GM19463 (cell line): Measurements from ENCODE around the gene PTPN7.
"Not testable (repeated sequence)": the region's sequence is repeated elsewhere in the genome, so short reads cannot be mapped to it uniquely, and the experiment has no call there.

ENCODE experiments used
- ATAC-seq: cut with Tn5 transposase; IDR thresholded peaks from one replicate; pipeline ENCODE4 v1.9.1; 2021; ENCODE audit warnings: mild to moderate bottlenecking, moderate library complexity; ENCODE audit not compliant: unreplicated experiment

PTPN7 gene

DNA sequence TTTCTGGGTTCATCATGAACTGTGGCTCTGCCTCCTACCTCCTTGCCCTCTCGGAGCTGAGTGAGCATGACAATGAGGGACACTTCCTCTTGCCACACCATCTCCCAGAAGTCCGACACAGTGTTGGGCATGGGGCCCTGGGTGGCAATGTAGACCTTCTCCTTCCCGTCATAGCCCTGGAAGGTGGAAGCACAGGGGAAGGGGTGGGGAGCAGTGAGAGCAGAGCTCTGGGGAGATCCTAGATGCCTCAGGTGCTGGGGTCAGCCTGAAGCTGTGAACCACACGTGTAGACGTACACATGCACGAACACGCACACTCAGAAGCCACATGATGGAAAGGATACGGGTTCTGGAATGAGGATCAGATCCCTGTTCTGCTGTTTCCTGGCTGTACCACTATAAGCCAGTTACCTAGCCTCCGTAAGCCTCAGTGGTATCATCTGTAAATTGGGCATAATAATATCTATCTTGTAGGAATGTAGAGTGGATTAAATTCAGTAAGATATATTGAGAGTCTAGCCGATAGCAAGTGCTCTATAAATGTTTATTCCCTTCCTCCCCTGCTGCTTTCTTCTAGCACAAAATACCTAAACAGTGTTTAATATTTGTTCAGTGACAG lies 6.1 kb downstream of the PTPN7 start:
- ATAC-seq: no peak

- no peak for ATAC-seq
Observed at GRCh38 chr1:202153284-202153683, 7.1 kb downstream of the PTPN7 start.

DNA sequence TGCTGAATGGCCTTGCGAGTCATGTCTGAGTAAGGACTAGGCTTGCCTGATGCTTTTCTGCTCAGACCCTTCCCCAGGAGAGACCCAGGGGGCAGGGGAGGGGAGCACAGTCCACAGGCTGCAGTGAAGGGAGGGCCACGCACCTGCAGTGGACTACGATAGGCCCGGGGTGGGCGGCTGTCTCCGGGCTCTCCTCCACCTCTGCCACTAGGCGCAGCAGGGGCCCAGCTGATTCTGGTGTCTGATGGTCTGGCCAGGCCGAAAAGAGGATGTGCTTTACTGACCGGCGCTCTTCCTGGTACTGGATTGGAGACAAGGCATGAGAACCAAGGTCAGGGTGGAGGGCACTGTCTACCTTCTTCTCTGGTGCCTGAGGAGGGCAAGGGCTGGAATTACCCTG lies 8.0 kb downstream of the PTPN7 start:
- ATAC-seq: no peak

DNA sequence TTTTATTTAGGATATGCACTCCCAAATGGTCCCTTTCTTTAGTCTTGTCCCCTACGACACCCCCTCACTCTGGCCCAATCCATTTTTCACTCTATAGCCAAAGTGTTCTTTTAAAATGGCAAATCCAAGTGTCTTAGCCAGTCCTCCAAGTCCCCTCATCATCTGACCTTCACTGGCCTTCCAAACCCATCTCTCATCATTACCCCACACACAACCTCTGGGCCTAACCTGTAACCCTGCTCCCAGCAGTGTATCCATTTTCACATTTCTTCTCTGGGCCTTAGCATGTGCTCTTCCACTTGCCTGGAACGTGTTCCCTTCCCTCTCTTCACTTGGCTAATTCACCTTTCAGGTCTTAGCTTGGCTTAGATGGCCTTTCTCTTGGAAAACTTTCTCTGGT lies 9.4 kb downstream of the PTPN7 start:
- ATAC-seq: no peak

- ATAC-seq: no peak
Observed at GRCh38 chr1:202150602-202151001, 9.8 kb downstream of the PTPN7 start.

DNA sequence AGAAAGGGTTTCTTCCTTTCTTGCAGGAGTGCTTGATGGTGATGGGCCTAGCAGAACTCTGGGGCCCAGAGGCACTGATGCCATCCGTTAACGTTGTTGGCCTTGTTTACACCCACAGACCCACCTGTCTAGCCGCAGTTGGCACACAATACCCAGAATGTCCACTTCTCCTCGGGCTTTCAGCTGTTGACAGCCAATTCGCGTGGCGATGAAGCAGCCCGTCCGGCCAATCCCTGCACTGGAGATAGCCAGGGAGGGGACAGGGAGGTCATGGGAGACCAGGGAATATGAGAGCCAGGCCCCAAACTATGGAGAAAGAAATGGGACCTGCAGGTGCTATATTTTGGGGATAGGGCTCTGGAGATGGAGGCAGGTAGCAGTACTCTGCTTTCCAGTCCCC lies 10.2 kb downstream of the PTPN7 start:
- no peak for ATAC-seq

DNA sequence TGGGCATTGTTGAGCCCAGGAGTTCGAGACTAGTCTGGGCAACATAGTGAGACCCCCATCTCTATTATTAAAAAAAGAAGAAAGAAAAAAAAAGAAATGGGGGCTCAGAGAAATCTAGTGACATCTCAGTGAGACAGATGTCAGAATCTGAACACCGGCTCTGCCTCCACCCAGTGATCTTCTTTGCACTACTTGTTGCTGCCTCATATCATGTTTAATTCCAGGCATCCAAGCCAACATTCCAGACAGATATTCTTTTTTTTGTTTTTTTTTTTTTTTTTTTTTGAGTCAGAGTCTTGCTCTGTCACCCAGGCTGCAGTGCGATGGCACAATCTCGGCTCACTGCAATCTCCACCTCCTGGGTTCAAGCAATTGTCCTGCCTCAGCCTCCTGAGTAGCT lies 10.8 kb downstream of the PTPN7 start:
- ATAC-seq: no peak

DNA sequence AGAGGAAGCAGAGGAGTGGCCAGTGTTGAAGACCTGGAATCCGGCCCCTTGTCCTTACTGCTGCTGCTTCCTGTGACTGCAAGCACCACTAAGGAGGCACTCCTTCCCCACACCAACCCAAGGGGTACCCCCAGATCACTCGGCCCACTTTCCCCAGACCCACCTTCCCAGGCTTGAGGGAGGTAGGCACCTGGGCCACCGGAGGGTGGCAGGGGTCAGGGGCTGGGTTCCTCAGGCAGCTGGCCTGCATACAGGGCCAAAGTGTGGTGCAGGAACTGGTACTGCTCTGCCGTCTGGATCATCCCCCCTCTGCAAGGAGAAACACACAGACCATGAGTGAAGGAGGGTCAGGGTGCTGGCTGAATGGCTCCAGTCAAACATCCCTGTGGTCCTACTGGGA lies 12.0 kb downstream of the PTPN7 start:
- ATAC-seq: no peak

DNA sequence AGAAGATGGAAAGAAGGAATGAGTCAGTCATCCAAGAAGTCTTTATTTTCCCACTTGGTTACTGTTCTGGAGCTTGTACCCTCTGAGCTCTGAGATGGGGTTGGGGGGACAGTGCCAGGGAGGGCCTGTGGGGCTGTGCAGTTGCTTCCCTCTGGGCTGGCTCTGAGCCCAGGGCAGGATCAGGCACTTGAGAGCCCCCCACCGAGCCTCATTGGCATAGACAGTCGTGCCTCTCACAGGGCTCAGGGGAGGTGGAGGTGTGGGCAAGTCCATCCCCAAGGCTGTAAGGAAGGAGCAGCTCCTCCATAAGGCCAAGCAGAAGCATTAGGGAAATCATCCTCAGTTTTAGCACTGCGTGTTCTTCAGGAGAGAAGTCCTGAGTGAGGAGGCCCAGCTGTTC lies 13.4 kb downstream of the PTPN7 start:
- ATAC-seq: no peak

GRCh38 chr1:202146279-202146678 lies 14.1 kb downstream of the PTPN7 start:
- no peak for ATAC-seq

GRCh38 chr1:202145744-202146140 lies 14.7 kb downstream of the PTPN7 start:
- ATAC-seq: not testable (repeated sequence)

- ATAC-seq: no peak
Observed at GRCh38 chr1:202145068-202145743, 15.2 kb downstream of the PTPN7 start.

DNA sequence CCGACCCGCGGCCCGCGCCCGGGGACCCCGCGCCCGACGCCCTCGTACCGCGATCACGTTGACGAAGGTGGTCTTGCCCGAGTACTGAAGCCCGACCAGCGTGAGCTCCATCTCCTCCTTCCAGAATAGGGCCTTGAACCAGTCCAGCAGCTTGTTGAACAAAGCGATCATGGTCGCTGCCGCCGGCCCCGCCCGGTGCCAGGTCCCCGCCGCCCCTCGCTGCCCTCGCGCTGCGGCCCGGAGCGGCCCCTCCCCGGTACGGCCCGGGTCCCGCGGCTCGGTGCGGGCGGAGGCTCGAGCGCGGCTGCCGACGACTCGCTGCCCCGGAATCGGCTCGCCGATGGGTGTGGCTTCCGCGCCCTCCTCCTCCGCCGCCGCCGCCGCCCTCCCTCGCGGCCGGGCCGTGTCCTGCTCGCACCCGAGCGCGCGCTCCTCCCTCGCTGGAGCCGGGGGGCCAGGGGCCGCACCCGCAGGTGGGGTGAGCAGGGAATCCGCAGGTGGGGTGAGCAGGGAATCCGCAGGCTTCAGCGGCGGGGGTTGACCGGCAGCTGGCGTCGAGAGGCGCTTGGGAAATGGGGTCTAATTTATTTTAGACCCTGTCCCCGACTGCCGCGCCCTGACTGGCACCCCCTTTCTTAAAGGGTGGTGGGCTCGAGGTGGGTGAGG lies 15.9 kb downstream of the PTPN7 start, which contains the start of gene ARL8A:
TSS of gene ARL8A (minus strand) at position 336 of the 666 bp plus-strand sequence. CDS start at position 171, 165 bp downstream.
- peak; percentile 63 for ATAC-seq

DNA sequence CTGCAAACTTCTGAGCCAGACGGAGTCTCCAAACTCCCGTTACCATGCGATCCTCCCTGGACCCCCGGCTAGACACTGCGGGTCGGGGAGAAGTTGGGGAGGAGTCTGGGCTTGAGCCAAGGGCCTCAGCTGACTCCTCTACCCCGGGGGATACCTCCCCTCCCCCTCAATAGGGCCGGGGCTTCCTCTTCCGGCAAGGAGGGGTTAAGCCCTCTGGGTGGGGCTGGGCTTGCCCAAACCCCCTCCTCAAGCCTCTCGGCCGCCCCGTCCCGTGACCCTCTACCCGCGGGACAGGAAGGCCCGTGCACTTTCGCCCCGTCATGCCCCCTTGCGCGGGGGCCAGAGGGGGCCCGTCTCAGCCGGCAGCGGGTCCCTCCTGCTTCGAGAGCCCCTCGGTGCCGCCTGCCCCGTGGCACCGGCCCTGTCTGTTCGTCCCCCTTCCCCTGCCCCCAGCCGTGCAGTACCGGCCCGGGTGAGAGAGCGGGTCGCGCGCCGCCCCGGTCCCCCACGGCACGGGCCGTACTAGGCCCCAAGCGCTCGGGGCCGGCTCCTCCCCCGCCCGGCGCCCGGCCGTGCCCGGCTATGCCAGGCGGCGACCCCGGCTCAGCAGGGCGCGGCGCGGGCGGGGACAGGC lies 16.5 kb downstream of the PTPN7 start:
- ATAC-seq: peak; percentile 49

DNA sequence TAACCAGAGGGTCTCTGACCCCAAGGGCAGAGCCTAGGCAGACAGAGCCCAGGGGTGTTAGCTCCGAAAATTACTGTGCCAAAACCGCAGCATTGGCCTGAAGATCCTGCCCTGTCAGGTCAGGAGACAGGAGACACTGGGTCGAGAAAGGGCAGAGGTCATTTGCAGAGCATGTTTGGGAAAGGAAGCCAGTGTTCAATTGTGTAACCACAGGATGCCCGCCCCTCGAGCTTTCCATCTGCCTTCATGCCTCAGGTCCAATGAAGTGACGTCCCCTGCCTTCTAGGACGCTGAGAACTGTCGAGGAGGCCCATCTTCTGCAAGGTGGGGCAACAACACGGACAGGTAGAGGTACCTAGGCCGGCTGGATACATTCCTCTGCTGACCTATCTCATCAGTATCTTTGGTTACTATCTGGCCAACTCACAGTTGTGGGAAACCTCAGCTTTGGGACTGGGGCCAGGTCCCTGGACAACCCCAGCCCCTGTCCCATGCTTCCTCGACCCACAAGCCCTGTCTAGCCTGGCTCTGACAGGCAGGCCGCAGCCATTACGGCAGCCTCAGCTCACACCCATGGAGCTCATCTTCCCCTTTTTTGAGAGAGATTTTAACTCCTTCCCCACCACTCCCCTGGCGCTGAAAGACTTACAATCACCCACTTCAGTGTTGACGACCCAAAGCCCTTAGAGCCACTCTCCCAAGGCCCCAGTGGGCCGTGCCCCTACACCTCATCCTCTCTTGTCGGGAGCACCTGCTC lies 17.2 kb downstream of the PTPN7 start:
- peak; percentile 22 for ATAC-seq

- ATAC-seq: not testable (repeated sequence)
Observed at GRCh38 chr1:202141468-202141867, 18.9 kb downstream of the PTPN7 start.

DNA sequence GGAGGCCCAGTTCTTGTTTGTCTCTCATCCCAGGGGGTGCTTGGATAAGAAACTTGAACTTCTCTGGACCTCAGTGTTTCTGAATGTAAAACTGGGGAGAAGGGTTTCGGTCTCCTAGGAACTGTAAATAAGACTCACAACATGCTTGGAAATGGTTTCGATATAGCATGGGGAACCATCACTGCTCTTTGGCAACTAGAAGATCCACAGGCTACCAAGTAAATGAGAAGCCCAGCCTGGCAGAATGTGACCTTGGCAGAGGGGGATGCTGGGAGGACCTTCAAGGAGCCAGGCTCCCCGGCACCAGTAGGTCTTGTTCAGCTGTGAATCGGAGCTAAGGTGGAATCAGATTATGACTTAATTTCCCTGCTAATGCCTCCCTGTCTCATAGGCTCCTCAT lies 19.6 kb downstream of the PTPN7 start:
- ATAC-seq: no peak

GRCh38 chr1:202135221-202135721 lies 25.1 kb downstream of the PTPN7 start:
- no peak for ATAC-seq

DNA sequence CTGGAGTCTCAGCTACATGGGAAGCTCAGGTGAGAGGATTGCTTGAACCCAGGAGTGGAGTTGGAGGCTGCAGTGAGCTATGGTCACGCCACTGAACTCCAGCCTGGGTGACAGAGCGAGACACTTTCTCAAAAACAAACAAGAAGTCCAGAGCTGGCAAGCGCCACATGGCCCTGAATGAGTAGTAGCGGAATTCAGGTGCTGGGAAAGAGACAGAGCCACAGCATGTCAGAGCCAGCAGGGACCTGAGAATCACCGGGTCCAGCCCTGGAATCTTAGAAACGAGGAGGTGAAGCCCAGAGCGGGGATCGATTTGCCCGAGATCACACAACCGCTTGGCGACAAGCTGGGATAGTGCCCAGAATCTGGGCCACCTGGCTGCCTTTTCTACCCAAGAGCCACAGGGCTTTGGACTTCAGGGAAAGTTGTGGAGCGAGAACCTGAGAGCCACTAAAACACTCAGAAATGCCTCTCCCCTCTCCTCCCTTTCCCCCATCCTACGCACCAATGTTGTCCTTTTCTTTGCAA lies 25.7 kb downstream of the PTPN7 start:
- ATAC-seq: no peak

- ATAC-seq: no peak
Observed at GRCh38 chr1:202133989-202134388, 26.4 kb downstream of the PTPN7 start.

DNA sequence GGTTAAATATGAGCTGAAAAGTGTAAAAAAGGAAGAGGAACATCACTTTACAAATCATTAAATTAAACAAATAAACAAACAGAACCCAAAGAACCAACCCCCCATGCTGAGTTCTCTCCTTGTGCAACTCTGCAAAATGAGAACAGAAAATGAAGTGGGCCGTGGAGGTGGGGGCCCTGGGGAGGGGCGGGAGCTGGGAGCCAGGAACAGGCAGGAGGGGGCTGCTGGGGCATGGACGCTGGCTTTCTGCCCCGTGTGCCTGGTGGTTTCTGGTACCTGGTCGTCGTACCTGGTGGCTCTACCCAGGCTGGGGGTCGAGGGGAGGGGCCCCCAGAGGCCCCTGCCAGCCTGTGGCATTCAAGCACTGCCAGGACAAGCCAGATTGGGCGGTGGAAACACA lies 26.9 kb downstream of the PTPN7 start:
- ATAC-seq: no peak
